GM12875 (cell line): ENCODE data around the gene CCDC148.

Experiments
- H3K4me3 ChIP-seq: one replicate; pipeline ENCODE4 v1.5.1; 2011; ENCODE audit warnings: low read depth, low read length, control low read depth
- TF ChIP-seq, protein P1 (sequence below): IDR thresholded peaks from 2 replicates; pipeline ENCODE4 v1.5.1; 2011; ENCODE audit warnings: low read depth, mild to moderate bottlenecking, control low read depth, inconsistent platforms, low read length, moderate library complexity, borderline replicate concordance; ENCODE audit not compliant: insufficient read depth

CCDC148 gene

DNA sequence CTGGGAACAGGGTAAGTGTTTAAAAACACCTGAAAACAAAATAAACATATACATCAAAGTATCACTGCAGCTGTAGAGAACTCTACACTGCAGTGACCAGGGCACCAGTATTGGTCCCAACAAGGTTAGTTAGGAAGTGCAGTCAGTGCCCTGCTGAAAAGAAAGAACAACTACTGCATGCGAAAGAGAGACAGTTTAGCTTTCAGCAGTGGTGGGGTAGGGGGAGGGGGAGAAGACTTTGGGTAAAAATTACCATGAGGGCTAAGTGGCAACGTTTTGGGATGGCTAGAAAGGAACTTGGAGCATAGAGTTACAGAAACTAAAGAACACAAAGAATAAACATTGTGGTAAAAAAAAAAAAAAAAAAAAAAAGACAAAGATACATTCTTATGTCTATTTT lies 242.8 kb downstream of the CCDC148 start:
- TF ChIP-seq, protein P1, sequence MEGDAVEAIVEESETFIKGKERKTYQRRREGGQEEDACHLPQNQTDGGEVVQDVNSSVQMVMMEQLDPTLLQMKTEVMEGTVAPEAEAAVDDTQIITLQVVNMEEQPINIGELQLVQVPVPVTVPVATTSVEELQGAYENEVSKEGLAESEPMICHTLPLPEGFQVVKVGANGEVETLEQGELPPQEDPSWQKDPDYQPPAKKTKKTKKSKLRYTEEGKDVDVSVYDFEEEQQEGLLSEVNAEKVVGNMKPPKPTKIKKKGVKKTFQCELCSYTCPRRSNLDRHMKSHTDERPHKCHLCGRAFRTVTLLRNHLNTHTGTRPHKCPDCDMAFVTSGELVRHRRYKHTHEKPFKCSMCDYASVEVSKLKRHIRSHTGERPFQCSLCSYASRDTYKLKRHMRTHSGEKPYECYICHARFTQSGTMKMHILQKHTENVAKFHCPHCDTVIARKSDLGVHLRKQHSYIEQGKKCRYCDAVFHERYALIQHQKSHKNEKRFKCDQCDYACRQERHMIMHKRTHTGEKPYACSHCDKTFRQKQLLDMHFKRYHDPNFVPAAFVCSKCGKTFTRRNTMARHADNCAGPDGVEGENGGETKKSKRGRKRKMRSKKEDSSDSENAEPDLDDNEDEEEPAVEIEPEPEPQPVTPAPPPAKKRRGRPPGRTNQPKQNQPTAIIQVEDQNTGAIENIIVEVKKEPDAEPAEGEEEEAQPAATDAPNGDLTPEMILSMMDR: no peak
- no peak overlapping the region for H3K4me3 ChIP-seq

DNA sequence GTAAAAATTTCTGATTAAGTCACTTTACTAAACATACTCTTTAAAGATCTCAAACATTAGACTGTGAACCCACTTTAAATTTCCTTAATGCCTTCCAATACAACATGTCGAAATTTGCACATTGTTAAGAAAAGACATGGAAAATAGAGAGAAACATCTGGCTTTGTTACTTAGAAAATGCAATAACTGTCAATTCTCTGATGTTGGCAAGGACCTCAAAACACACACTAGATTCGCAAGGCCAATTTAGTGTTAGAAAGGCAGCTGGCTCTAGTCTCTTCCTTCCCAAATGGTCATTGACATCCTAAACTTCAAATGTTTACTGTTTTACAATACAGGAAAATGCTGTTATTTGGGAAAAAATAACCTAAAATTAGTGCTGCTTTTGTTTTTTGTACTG lies 244.3 kb downstream of the CCDC148 start:
- TF ChIP-seq, protein P1: no peak

DNA sequence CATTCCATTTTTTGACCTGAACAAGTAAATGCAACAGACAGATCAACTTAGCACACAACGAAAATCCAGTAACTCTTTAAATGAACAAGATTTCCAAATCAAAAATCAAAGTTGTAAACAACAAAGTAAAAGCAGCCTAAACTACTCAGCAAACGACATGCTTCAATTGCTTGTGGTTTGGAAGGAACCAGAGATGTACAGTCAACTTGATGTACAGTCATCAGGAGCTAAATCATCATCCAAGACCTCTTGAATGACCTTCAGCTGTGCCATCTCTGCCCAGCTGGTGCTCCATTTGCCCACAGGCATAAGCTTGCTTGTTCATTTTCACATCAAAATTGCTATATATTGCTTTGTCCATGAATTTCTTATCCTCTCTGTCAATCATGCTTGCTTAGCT lies 245.1 kb downstream of the CCDC148 start:
- TF ChIP-seq, protein P1: no peak
- H3K4me3 ChIP-seq: no peak overlapping the region

More for the DNA sequence above, 244.3 kb downstream of the CCDC148 start:
- no peak overlapping the region for H3K4me3 ChIP-seq

DNA sequence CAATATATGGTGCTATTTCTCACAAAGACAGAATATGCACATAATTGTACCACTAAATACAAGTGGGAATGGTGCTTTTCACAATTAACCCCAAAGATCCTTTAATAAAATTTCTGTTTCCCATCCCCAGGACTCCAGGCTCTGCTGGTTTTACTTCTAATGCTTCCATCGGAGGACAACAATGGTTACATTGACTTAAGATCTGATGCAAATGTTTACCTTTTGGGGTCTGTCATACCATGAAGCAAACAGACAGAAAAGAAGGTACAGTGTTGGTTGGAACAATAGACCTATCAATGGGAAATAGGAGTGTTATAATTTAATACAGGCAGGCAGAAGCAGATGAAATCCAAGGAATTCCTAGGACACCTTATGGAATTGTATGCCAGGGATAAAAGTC lies 249.2 kb downstream of the CCDC148 start:
- H3K4me3 ChIP-seq: no peak overlapping the region
- TF ChIP-seq, protein P1: no peak

DNA sequence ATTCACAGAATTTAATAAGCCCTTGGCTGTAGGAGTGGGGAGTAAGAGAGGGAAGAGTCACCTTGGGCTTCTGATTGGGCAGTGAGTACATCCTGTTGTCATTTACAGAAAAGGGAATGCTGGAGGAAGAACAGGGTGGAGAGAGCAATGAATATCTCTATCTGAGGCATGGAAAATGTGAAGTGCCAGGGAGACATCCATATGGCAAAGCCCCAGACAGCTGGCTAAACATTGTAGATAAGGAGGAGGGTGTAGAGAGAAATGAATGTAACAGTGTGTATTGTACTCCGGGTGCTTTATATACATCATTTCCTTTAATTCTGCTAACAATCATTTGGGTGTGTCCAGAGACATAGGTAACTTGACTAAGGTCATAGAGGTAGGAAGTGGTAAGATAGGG lies 251.3 kb downstream of the CCDC148 start:
- H3K4me3 ChIP-seq: no peak overlapping the region
- TF ChIP-seq, protein P1: no peak

DNA sequence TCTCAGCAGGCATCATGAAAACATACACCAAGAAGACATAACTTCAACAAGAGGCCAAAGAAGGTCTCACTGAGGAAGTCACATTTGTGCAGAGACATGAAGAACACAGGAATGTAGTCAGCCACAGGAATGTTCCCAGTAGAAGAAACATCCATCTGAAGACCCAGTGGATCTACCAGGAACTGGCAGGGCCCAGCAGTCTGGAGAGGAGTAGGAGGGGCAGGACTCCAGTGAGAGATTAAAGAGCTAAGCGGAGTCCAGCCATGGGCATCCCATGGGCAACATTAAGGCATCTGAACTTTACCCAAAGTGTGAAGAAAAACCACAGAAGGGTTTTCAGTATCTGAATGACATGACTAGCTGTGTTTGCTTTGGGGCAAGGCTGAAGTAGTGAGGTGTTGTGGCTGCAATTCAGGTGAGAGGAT lies 251.8 kb downstream of the CCDC148 start:
- TF ChIP-seq, protein P1: no peak
- H3K4me3 ChIP-seq: no peak overlapping the region

DNA sequence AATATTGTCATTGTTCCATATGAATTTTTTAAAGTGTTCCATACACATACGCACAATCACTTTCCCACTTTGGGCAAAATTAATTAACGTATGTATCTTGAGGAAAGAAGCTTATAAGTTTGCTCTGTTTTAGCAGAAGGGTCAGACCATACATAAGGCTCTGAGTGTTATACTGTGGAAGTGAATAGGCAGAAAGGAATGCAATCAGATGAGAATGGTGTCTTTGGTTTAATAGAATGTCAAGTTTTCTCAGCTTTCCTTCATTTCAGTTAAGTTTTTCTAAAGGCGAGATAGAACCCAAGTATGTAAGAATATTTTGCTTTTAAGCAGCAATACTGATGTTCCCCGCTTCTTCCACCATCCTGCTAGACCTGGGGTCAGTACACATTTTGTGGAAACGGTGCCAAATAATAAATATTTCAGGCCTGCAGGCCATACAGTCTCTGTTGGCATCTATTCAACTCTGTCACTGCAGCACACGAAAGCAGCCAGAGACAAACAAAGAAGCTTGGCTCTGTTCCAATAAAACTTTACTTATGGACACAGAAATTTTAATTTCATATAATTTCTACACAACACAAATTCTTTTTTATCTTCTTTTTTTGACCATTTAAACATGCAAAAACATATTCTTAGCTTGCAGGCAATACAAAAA lies 254.3 kb downstream of the CCDC148 start:
- no peak overlapping the region for H3K4me3 ChIP-seq
- TF ChIP-seq, protein P1: no peak
